Cardiac muscle cell (in vitro differentiated cells and primary cell): Measurements from ENCODE around the gene EMD. TPM values are rescaled to one million over a fixed set of nuclear protein-coding genes. Genes with fewer than 3 reads are reported as not detected.

Experiments used
- DNase-seq, 2 donors: peaks; one replicate each; pipeline versions ENCODE4 v3.0.0 to v3.0.0-alpha.2; 2010 to 2017; ENCODE audit warnings: low read depth in 1 of 2, low spot score in 1 of 2
- H3K27ac ChIP-seq: fragments of 200-600 bp; sonication (generic); 2 replicates; pipeline ENCODE4 v1.5.1; 2016
- H3K27me3 ChIP-seq: fragments of 200-600 bp; sonication (generic); 2 replicates; pipeline ENCODE4 v1.6.0; 2016; ENCODE audit warnings: control low read depth
- H3K36me3 ChIP-seq: fragments of 200-600 bp; sonication (generic); 2 replicates; pipeline ENCODE4 v1.5.1; 2016; ENCODE audit warnings: control low read depth
- H3K4me1 ChIP-seq: fragments of 200-600 bp; sonication (generic); 2 replicates; pipeline ENCODE4 v1.8.1; 2017; ENCODE audit warnings: low read depth, mild to moderate bottlenecking, mixed run types
- H3K4me3 ChIP-seq: fragments of 200-600 bp; sonication (generic); 2 replicates; pipeline ENCODE4 v1.5.1; 2016; ENCODE audit warnings: mild to moderate bottlenecking
- H3K9me3 ChIP-seq: fragments of 200-600 bp; sonication (generic); 2 replicates; pipeline ENCODE4 v1.5.1; 2017; ENCODE audit warnings: low read depth, mild to moderate bottlenecking, control low read depth
- polyA plus RNA-seq: library from polyadenylated mRNA; unstranded; fragments of >200 nt; fragmentation: Nextera tagmentation; extraction: Ambion mirVana; gene quantifications from 2 replicates; pipeline ENCODE4 v1.2.1, GENCODE V29; 2016
- total RNA-seq: library from RNA; depleted of rRNA; stranded (reverse); fragments of >200 nt; gene quantifications from 2 replicates; pipeline ENCODE4 v1.2.3, GENCODE V29; 2016
- TF ChIP-seq, protein P1 (sequence below): IDR thresholded peaks from 2 replicates; pipeline ENCODE4 v1.5.1; 2012; ENCODE audit warnings: low read depth, mild to moderate bottlenecking, low read length

The EMD gene
- total and polyA plus RNA-seq, 2 experiments from 2014 or later: 56.9 to 77.7 TPM

DNA sequence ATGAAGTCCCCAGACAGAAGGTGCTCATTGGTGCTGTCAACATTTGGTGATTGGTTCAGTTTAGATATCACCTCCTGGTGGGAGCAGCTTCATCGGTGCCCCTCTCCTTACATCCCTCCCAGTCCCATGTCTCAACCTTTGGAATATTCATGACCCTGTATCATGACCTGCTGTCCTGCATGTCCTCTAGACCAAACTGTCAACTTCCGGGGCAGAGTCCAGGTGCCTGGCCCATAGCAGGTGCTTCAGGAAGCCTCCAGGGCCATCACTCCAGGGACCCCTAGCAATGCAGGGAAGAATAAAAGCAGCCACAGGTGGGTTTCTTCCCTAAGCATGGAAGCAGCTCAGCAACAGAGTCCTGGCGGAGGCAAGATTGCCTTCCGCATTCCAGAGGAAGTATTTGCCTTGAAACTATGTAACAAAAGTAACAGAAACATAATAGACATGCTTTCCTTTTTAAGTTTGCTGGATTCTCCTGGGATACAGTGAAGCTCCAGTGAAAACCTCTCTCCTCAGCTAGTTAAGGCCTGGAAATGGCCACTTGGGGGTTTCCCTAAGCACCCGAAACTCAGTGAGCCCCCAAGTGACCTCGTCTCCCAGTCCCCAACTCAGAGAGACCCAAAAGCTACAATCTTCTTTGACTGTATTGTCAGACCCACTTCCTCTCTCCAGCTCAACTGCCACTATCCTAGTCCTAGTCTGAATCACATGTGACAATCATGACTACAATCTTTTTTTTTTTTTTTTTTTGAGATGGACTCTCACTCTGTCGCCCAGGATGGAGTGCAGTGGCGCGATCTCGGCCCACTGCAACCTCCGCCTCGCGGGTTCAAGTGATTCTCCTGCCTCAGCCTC lies 48.0 kb downstream of the EMD start:
- Histone ChIP-seq H3K4me3 (no peak overlapping the region), H3K9me3 (no peaks in the 10 kb centered on the region), H3K27me3 (no peaks in the 10 kb centered on the region), H3K27ac (no peak overlapping the region), H3K36me3 (no peaks in the 10 kb centered on the region), H3K4me1 (no peaks in the 10 kb centered on the region)
- no peak for DNase-seq
- TF ChIP-seq, protein P1, sequence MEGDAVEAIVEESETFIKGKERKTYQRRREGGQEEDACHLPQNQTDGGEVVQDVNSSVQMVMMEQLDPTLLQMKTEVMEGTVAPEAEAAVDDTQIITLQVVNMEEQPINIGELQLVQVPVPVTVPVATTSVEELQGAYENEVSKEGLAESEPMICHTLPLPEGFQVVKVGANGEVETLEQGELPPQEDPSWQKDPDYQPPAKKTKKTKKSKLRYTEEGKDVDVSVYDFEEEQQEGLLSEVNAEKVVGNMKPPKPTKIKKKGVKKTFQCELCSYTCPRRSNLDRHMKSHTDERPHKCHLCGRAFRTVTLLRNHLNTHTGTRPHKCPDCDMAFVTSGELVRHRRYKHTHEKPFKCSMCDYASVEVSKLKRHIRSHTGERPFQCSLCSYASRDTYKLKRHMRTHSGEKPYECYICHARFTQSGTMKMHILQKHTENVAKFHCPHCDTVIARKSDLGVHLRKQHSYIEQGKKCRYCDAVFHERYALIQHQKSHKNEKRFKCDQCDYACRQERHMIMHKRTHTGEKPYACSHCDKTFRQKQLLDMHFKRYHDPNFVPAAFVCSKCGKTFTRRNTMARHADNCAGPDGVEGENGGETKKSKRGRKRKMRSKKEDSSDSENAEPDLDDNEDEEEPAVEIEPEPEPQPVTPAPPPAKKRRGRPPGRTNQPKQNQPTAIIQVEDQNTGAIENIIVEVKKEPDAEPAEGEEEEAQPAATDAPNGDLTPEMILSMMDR: no peak

- H3K4me3 ChIP-seq: peak within 1 kb of the TSS; percentile 66
- H3K36me3 ChIP-seq: no peaks in the 10 kb centered on the region
- H3K4me1 ChIP-seq: no peaks in the 10 kb centered on the region
- DNase-seq: peak; percentile 91 to 96
- peak within 1 kb of the TSS; percentile 66 for H3K27ac ChIP-seq
- TF ChIP-seq, protein P1: no peak
- no peaks in the 10 kb centered on the region for H3K9me3 ChIP-seq
- H3K27me3 ChIP-seq: no peaks in the 10 kb centered on the region
Observed at GRCh38 chrX:154428176-154429171, 49.4 kb downstream of the EMD start, which contains the start of gene ATP6AP1. TSS of gene ATP6AP1 (plus strand) at chrX:154428677. CDS start at chrX:154428693, 16 bp downstream.

- Histone ChIP-seq H3K36me3 (no peaks in the 10 kb centered on the region), H3K4me3 (peak overlapping the region; percentile 66), H3K9me3 (no peaks in the 10 kb centered on the region), H3K27ac (no peak overlapping the region), H3K4me1 (no peaks in the 10 kb centered on the region), H3K27me3 (no peaks in the 10 kb centered on the region)
- DNase-seq: no peak
- TF ChIP-seq, protein P1: no peak
Observed at GRCh38 chrX:154429711-154430110, 50.6 kb downstream of the EMD start.

DNA sequence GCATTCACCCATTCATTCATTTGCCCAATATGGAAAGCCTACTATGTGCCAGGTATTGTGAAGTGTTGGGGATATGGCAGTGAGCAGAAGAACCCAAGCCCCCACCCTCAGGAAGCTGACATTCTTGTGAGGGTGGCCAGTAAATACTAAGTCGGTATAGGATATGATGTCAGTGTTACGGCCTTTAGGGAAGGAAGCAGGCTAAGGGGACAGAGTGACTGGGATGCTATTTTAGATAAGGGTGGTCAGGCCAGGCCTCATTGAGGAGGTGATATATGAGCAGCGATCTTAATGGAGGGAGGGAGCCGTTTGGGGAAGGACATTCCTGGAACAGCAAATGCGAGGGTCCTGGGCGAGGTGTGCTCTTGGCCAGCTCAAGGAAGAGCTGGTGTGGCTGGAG lies 51.4 kb downstream of the EMD start:
- no peaks in the 10 kb centered on the region for H3K27me3 ChIP-seq
- H3K4me1 ChIP-seq: no peaks in the 10 kb centered on the region
- H3K27ac ChIP-seq: no peak overlapping the region
- no peaks in the 10 kb centered on the region for H3K36me3 ChIP-seq
- no peak for DNase-seq
- H3K4me3 ChIP-seq: no peak overlapping the region
- TF ChIP-seq, protein P1: no peak
- H3K9me3 ChIP-seq: no peaks in the 10 kb centered on the region

GRCh38 chrX:154430916-154431315 lies 51.8 kb downstream of the EMD start:
- Histone ChIP-seq H3K4me1 (no peaks in the 10 kb centered on the region), H3K27me3 (no peaks in the 10 kb centered on the region), H3K4me3 (no peak overlapping the region), H3K36me3 (no peaks in the 10 kb centered on the region), H3K27ac (no peak overlapping the region), H3K9me3 (no peaks in the 10 kb centered on the region)
- TF ChIP-seq, protein P1: no peak
- no peak for DNase-seq
